HepG2 (cell line): Measurements from ENCODE around the gene POLE3. TPM values are rescaled to one million over a fixed set of nuclear protein-coding genes. Genes with fewer than 3 reads are reported as not detected.

Source experiments
- CENPBD1 ChIP-seq: sonication (generic); formaldehyde crosslinking; IDR thresholded peaks from 2 replicates; pipeline ENCODE4 v1.8.0; 2022; ENCODE audit warnings: missing genetic modification reagents, low read depth, mild to moderate bottlenecking, borderline replicate concordance
- DMTF1 ChIP-seq: sonication (generic); formaldehyde crosslinking; IDR thresholded peaks from 2 replicates; pipeline ENCODE4 v1.4.0; 2020; ENCODE audit warnings: mild to moderate bottlenecking, missing genetic modification reagents
- EP300 ChIP-seq, 3 experiments: sonication (generic) in 1 of 3; formaldehyde crosslinking in 1 of 3; IDR thresholded peaks; 2 replicates each; pipeline versions ENCODE4 v1.5.1 to v1.6.1; 2011 to 2020; ENCODE audit warnings: low read depth in 2 of 3, low read length in 2 of 3, borderline replicate concordance in 1 of 3, improper control_type of control experiment in 1 of 3, mild to moderate bottlenecking in 1 of 3, missing genetic modification reagents in 1 of 3, moderate library complexity in 1 of 3
- HMG20A ChIP-seq: IDR thresholded peaks from 2 replicates; pipeline ENCODE4 v1.6.1; 2016; ENCODE audit warnings: borderline replicate concordance
- HMGA1 ChIP-seq: sonication (generic); formaldehyde crosslinking; conservative IDR thresholded peaks from 2 replicates; pipeline ENCODE4 v1.4.0; 2020; ENCODE audit warnings: missing genetic modification reagents
- JDP2 ChIP-seq: sonication (generic); formaldehyde crosslinking; IDR thresholded peaks from 2 replicates; pipeline ENCODE4 v1.8.1; 2022; ENCODE audit warnings: missing genetic modification reagents, borderline replicate concordance
- KLF16 ChIP-seq, 2 experiments: sonication (generic) in 1 of 2; formaldehyde crosslinking in 1 of 2; IDR thresholded peaks; 2 replicates each; pipeline versions ENCODE4 v1.6.1 to v1.8.0; 2016 to 2023; ENCODE audit warnings: missing genetic modification reagents in 2 of 2, missing compliant biosample characterization in 1 of 2
- MATR3 ChIP-seq: sonication (generic); formaldehyde crosslinking; IDR thresholded peaks from 2 replicates; pipeline ENCODE4 v1.4.0; 2020; ENCODE audit warnings: missing genetic modification reagents
- PRDM15 ChIP-seq: sonication (generic); formaldehyde crosslinking; IDR thresholded peaks from 2 replicates; pipeline ENCODE4 v1.4.0; 2020; ENCODE audit warnings: missing genetic modification reagents
- SAFB2 ChIP-seq: sonication (generic); formaldehyde crosslinking; IDR thresholded peaks from 2 replicates; pipeline ENCODE4 v1.5.1; 2020; ENCODE audit warnings: missing genetic modification reagents, low read depth, mild to moderate bottlenecking, borderline replicate concordance
- TEAD3 ChIP-seq: optimal IDR thresholded peaks from 2 replicates; pipeline ENCODE3; 2016; ENCODE audit warnings: borderline replicate concordance
- XRCC5 ChIP-seq: fragments of 200-400 bp; formaldehyde crosslinking; optimal IDR thresholded peaks from 2 replicates; pipeline ENCODE3; 2017; ENCODE audit warnings: mild to moderate bottlenecking, low read length
- YEATS2 ChIP-seq: sonication (generic); formaldehyde crosslinking; IDR thresholded peaks from 2 replicates; pipeline ENCODE4 v1.4.0; 2020; ENCODE audit warnings: missing genetic modification reagents, borderline replicate concordance
- ZBTB46 ChIP-seq: sonication (generic); formaldehyde crosslinking; IDR thresholded peaks from 2 replicates; pipeline ENCODE4 v1.4.0; 2020; ENCODE audit warnings: mild to moderate bottlenecking, missing genetic modification reagents, borderline replicate concordance
- ZNF562 ChIP-seq: sonication (generic); formaldehyde crosslinking; IDR thresholded peaks from 2 replicates; pipeline ENCODE4 v1.8.0; 2022; ENCODE audit warnings: missing genetic modification reagents, borderline replicate concordance
- ZNF709 ChIP-seq: sonication (generic); formaldehyde crosslinking; IDR thresholded peaks from 2 replicates; pipeline ENCODE4 v1.5.0; 2020; ENCODE audit warnings: mild to moderate bottlenecking, missing genetic modification reagents
- ZNF749 ChIP-seq: sonication (generic); formaldehyde crosslinking; IDR thresholded peaks from 2 replicates; pipeline ENCODE4 v1.8.0; 2022; ENCODE audit warnings: mild to moderate bottlenecking, missing genetic modification reagents, moderate library complexity, borderline replicate concordance
- polyA plus RNA-seq, 8 experiments: library from polyadenylated mRNA; depleted of rRNA in 3 of 8; stranded (reverse) in 7 of 8; unstranded in 1 of 8; fragments of >200 nt; fragmentation: Illumina TruSeq in 4 of 8; extraction: Trizol in 4 of 8; gene quantifications; 2 replicates each; pipeline versions ENCODE4 v1.2.1 to v1.2.3, GENCODE V29; 2011 to 2016; ENCODE audit warnings: low read depth in 4 of 8, missing spikeins in 1 of 8, mixed read lengths in 1 of 8; ENCODE audit not compliant: insufficient read depth in 1 of 8
- total RNA-seq, 5 experiments: library from RNA; depleted of rRNA; stranded (reverse); fragments of >200 nt; fragmentation: Illumina TruSeq; extraction: Trizol; gene quantifications; 2 replicates each; pipeline ENCODE4 v1.2.3, GENCODE V29; 2016; ENCODE audit warnings: low read depth in 1 of 5
- TF ChIP-seq, protein P1 (sequence below): sonication (generic); formaldehyde crosslinking; IDR thresholded peaks from 2 replicates; pipeline ENCODE4 v1.4.0; 2020; ENCODE audit warnings: missing genetic modification reagents

The POLE3 gene
- total and polyA plus RNA-seq, 2 of the 13 experiments (the other 11 are each of a cell fraction or from before 2014, with no cell fraction given) = 36.0 to 77.2 TPM

- peak; percentile 65; the same call in 1 of the 2 replicates for TF ChIP-seq HMG20A (CRISPR knock-in tag)
- no peak for TF ChIP-seq HMGA1
- TF ChIP-seq ZBTB46 (CRISPR knock-in tag) = no peak
- TF ChIP-seq PRDM15 (CRISPR knock-in tag) = no peak
- TF ChIP-seq EP300 (IDR thresholded peaks at IDR 0.05; ENCODE audit: low read depth in 2 of 2, low read length in 2 of 2) = peak; percentile 35 to 88; a peak in 3 of 4 replicates
- peak; percentile 57; the same call in 1 of the 2 replicates for TF ChIP-seq EP300 (CRISPR knock-in tag; IDR thresholded peaks at IDR 0.05; ENCODE audit: borderline replicate concordance)
- TF ChIP-seq XRCC5 = peak; percentile 23
- TF ChIP-seq ZNF749 (CRISPR knock-in tag) = no peak
- no peak for TF ChIP-seq SAFB2 (CRISPR knock-in tag)
- no peak for TF ChIP-seq JDP2 (CRISPR knock-in tag)
- TF ChIP-seq KLF16 (CRISPR knock-in tag; IDR thresholded peaks at IDR 0.05) = peak in 1 of 2 experiments; percentile 34; a peak in 1 of 4 replicates
- peak; percentile 73 for TF ChIP-seq TEAD3 (CRISPR knock-in tag)
- TF ChIP-seq MATR3 (CRISPR knock-in tag) = no peak
- TF ChIP-seq ZNF562 = no peak
- TF ChIP-seq YEATS2 (CRISPR knock-in tag) = no peak
- TF ChIP-seq, protein P1, sequence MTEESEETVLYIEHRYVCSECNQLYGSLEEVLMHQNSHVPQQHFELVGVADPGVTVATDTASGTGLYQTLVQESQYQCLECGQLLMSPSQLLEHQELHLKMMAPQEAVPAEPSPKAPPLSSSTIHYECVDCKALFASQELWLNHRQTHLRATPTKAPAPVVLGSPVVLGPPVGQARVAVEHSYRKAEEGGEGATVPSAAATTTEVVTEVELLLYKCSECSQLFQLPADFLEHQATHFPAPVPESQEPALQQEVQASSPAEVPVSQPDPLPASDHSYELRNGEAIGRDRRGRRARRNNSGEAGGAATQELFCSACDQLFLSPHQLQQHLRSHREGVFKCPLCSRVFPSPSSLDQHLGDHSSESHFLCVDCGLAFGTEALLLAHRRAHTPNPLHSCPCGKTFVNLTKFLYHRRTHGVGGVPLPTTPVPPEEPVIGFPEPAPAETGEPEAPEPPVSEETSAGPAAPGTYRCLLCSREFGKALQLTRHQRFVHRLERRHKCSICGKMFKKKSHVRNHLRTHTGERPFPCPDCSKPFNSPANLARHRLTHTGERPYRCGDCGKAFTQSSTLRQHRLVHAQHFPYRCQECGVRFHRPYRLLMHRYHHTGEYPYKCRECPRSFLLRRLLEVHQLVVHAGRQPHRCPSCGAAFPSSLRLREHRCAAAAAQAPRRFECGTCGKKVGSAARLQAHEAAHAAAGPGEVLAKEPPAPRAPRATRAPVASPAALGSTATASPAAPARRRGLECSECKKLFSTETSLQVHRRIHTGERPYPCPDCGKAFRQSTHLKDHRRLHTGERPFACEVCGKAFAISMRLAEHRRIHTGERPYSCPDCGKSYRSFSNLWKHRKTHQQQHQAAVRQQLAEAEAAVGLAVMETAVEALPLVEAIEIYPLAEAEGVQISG (CRISPR knock-in tag) = peak; percentile 42; the same call in 1 of the 2 replicates
- no peak for TF ChIP-seq CENPBD1
- no peak for TF ChIP-seq DMTF1 (CRISPR knock-in tag)
- TF ChIP-seq ZNF709 (CRISPR knock-in tag) = no peak
These were observed 28.5 kb downstream of the POLE3 start (continued) for GRCh38 chr9:113381909-113382411.
